Left lung (tissue), 10 donors: Measurements from ENCODE around the gene ABCB7. TPM values are rescaled to one million over a fixed set of nuclear protein-coding genes. Genes with fewer than 3 reads are reported as not detected.
A peak's percentile ranks its signal among the peaks of the same experiment; 100 is the strongest.

Source experiments
- ATAC-seq: fragments of 200-7000 bp; cut with Tn5 transposase; one replicate; pipeline ENCODE4 v1.9.1; 2020; ENCODE audit warnings: moderate library complexity
- DNase-seq, 4 donors: peaks; one replicate each; pipeline ENCODE4 v3.0.0-alpha.2; 2013 to 2020
- H3K27ac ChIP-seq, 2 donors: fragments of 200-600 bp; sonication (generic) in 1 of 2; one replicate each; pipeline versions ENCODE4 v1.5.0 to v1.8.0; 2020 to 2021
- H3K27me3 ChIP-seq, 2 donors: fragments of 200-600 bp; sonication (generic) in 1 of 2; one replicate each; pipeline versions ENCODE4 v1.5.0 to v1.8.0; 2020 to 2021
- H3K36me3 ChIP-seq, 2 donors: fragments of 200-600 bp; sonication (generic) in 1 of 2; one replicate each; pipeline versions ENCODE4 v1.5.0 to v1.8.0; 2020 to 2021
- H3K4me1 ChIP-seq, 2 donors: fragments of 200-600 bp; one replicate each; pipeline ENCODE4 v1.8.0; 2021
- H3K4me3 ChIP-seq, 2 donors: fragments of 200-600 bp; sonication (generic) in 1 of 2; one replicate each; pipeline versions ENCODE4 v1.5.0 to v1.8.0; 2020 to 2021; ENCODE audit warnings: mild to moderate bottlenecking in 1 of 2
- H3K9me3 ChIP-seq, 2 donors: fragments of 200-600 bp; sonication (generic) in 1 of 2; one replicate each; pipeline versions ENCODE4 v1.5.0 to v1.8.0; 2020 to 2021
- intact Hi-C, 2 donors: fragments of 100-400 bp; cut with DNase I; formaldehyde crosslinking; loops; one replicate each; pipeline versions ENCODE4 v1.11.2 to v1.14.2; 2022
- polyA plus RNA-seq, 6 donors: library from polyadenylated mRNA; unstranded; fragments of 120-200 nt; gene quantifications; one replicate each; pipeline ENCODE4 v1.2.1, GENCODE V29; 2013; ENCODE audit not compliant: insufficient read length in 6 of 6
- total RNA-seq, 2 donors: library from RNA; stranded (reverse); fragmentation: NEBNext Ultra II Directional; extraction: Animal tissue kit (Norgen Biotek cat#: 25700); gene quantifications; one replicate each; pipeline ENCODE4 v1.2.1, GENCODE V29; 2021
- TF ChIP-seq, protein P1 (sequence below), 2 donors: fragments of 200-600 bp; sonication (generic) in 1 of 2; IDR thresholded peaks; one replicate each; pipeline versions ENCODE4 v1.5.0 to v1.8.0; 2021; ENCODE audit warnings: antibody characterized with exemption in 2 of 2
- donor health status: DM: no; HTN: yes; CAD: no.
- donor health status: DM: no; HTN: no; CAD: no.

ABCB7 gene
- total and polyA plus RNA-seq, 8 donors, result 22.5 to 38.2 (median 32.0) TPM

DNA sequence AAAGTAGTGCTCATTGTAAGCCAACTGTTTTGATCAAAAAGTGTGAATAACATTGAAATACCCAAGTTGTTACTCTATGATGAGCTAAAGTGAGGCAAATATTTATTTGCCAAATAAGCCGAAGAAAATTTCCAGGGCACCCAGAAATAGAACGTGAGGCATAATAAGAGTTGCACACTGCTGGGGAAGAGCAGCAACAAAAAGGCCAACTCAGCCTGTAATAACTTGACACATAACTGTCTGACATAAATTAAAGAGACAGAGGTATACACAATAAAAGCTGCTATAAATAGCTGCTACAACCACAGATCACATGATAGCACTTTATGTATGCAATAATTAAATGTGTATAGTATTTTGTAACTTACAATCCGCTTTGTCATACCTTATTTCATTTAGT, 2.0 kb upstream of the ABCB7 start:
- TF ChIP-seq, protein P1, sequence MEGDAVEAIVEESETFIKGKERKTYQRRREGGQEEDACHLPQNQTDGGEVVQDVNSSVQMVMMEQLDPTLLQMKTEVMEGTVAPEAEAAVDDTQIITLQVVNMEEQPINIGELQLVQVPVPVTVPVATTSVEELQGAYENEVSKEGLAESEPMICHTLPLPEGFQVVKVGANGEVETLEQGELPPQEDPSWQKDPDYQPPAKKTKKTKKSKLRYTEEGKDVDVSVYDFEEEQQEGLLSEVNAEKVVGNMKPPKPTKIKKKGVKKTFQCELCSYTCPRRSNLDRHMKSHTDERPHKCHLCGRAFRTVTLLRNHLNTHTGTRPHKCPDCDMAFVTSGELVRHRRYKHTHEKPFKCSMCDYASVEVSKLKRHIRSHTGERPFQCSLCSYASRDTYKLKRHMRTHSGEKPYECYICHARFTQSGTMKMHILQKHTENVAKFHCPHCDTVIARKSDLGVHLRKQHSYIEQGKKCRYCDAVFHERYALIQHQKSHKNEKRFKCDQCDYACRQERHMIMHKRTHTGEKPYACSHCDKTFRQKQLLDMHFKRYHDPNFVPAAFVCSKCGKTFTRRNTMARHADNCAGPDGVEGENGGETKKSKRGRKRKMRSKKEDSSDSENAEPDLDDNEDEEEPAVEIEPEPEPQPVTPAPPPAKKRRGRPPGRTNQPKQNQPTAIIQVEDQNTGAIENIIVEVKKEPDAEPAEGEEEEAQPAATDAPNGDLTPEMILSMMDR (IDR thresholded peaks at IDR 0.05), result no peak
- H3K4me1 ChIP-seq, result no peaks in the 10 kb centered on the region
- no peak for ATAC-seq
- DNase-seq, result no peak
- no peaks in the 10 kb centered on the region for H3K36me3 ChIP-seq
- intact Hi-C loops, result no loop called here
- H3K9me3 ChIP-seq, result no peaks in the 10 kb centered on the region
- H3K27ac ChIP-seq, result no peak overlapping the region
- no peaks in the 10 kb centered on the region for H3K27me3 ChIP-seq
- H3K4me3 ChIP-seq, result no peak overlapping the region

DNA sequence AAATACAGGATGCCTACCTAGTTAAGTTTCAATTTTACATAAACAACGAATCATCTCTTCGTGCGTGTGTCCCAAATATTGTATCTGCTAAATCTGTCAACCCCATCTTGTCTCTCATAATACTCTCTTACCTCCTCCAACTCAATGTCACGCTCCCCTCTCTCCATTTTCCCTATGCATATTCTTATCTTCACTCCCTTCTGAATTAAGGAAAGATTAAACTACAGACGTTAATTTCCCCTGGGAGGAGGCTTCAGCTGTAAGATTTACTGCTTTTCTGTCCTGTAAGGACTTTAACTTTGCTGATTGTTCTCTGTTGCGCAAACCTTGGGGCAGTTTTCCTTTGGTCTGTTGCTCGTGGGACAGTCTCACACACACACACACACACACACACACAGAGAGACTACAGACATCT, 455 bp upstream of the ABCB7 start:
- Histone ChIP-seq H3K4me3 (peak overlapping the region; percentile 38 to 58), H3K9me3 (no peaks in the 10 kb centered on the region), H3K36me3 (no peaks in the 10 kb centered on the region), H3K27ac (peak overlapping the region; percentile 67 to 75), H3K27me3 (no peaks in the 10 kb centered on the region), H3K4me1 (no peaks in the 10 kb centered on the region)
- ATAC-seq (peak; percentile 42), DNase-seq (peak in 1 of 4 donors; percentile 21)
- TF ChIP-seq, protein P1 (IDR thresholded peaks at IDR 0.05), result no peak
- intact Hi-C loops, result no loop called here

DNA sequence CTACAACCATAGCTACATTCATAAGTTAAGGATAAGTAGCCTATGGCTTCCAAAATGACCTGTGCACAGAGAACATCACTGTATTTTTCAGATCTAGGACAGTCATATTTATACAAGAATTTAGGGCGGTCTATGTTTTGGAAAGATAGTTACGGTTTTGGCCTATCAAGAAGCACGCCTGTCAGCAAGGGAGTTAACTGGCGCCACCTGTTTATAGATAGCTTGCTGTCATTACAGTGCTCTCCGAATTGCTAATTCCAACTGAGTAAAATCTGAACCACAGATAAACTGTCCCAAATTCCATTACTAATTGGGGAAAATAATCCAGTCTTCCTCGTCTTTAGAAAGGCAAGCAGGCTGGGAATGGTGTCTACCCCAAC, 646 bp downstream of the ABCB7 start:
- ATAC-seq (peak; percentile 41), DNase-seq (no peak)
- Histone ChIP-seq H3K9me3 (no peaks in the 10 kb centered on the region), H3K4me3 (peak overlapping the region; percentile 38 to 58), H3K27me3 (no peaks in the 10 kb centered on the region), H3K4me1 (no peaks in the 10 kb centered on the region), H3K36me3 (no peaks in the 10 kb centered on the region), H3K27ac (peak overlapping the region in 1 of 2 donors; percentile 75)
- TF ChIP-seq, protein P1 (IDR thresholded peaks at IDR 0.05), result no peak
- intact Hi-C loops, result no loop called here

DNA sequence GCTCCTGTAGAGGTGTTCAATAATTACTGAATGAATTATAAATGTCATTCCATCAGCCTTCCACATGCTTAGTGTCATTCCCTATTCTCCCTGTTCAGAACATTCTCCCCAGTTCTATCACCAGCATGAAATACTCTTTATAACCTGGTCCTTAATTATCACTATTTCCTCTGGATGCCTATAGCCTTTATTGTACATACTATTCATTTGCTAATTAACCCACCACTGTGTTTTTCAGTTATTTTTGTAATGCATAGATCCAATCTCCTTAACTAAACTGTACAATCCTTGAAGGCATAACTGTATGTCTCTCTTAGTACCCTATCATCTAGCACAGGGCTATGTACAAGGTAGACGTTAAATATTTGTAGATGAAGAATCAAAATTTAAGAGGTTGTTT, 1.2 kb downstream of the ABCB7 start:
- Histone ChIP-seq H3K4me1 (no peaks in the 10 kb centered on the region), H3K27ac (no peak overlapping the region), H3K4me3 (peak overlapping the region in 1 of 2 donors; percentile 58), H3K36me3 (no peaks in the 10 kb centered on the region), H3K9me3 (no peaks in the 10 kb centered on the region), H3K27me3 (no peaks in the 10 kb centered on the region)
- intact Hi-C loops, result no loop called here
- TF ChIP-seq, protein P1 (IDR thresholded peaks at IDR 0.05), result no peak
- ATAC-seq (no peak), DNase-seq (no peak)

DNA sequence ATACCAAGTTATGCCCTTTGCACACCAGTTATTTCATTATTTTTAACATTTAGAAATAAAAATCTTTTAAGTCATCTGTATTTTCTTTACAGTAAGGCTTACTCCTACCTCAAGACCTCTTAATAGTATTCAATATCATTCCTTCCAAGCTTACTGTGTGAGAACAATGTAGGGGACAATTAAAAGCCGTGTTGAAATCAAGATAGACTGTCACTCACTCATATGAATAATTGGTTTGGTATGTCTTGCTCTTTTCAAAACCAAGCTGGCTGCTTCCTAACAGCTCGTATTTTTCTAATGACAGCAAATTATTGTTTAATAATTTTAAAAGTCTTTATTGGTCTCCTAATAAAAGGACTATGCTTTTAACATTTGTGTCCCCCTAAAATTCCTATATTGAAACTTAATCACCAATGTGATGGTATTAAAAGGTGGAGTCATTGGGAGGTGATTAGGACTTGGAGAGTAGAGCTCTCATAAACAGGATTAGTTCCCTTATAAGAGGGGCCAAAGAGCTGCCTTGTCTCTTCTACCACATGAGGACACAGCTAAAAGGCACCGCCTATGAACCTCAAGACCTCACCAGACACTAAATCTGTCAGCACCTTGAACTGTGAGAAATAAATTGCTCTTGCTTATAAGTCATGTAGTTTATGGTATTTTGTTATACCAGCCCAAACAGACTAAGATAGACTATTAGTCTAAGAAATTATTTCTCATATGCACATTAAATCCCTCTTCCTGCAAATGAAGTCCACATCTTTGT, 4.1 kb downstream of the ABCB7 start:
- intact Hi-C loops, result no loop called here
- Histone ChIP-seq H3K36me3 (no peaks in the 10 kb centered on the region), H3K27me3 (no peaks in the 10 kb centered on the region), H3K4me1 (no peaks in the 10 kb centered on the region), H3K27ac (no peak overlapping the region), H3K4me3 (no peak overlapping the region), H3K9me3 (no peaks in the 10 kb centered on the region)
- ATAC-seq, result no peak
- TF ChIP-seq, protein P1 (IDR thresholded peaks at IDR 0.05), result no peak
- no peak for DNase-seq
